Progenitor cell of endocrine pancreas (in vitro differentiated cells): Measurements from ENCODE around the gene NID2. TPM values are rescaled to one million over a fixed set of nuclear protein-coding genes. Genes with fewer than 3 reads are reported as not detected.

Source experiments
- DNase-seq: peaks from one replicate; pipeline ENCODE4 v3.0.0; 2021; ENCODE audit warnings: low spot score; ENCODE audit not compliant: unreplicated experiment
- H3K27ac Mint-ChIP-seq: 2 replicates; pipeline ENCODE4 v1.8.0; 2021; ENCODE audit warnings: mild to moderate bottlenecking, moderate library complexity, mixed read lengths
- H3K27me3 Mint-ChIP-seq: 2 replicates; pipeline ENCODE4 v1.8.0; 2021; ENCODE audit warnings: mixed read lengths
- H3K36me3 Mint-ChIP-seq: 2 replicates; pipeline ENCODE4 v1.8.0; 2022; ENCODE audit warnings: mixed read lengths; ENCODE audit not compliant: insufficient read depth
- H3K4me1 Mint-ChIP-seq: 2 replicates; pipeline ENCODE4 v1.8.0; 2021; ENCODE audit warnings: low read depth, mixed read lengths
- H3K4me3 Mint-ChIP-seq: 2 replicates; pipeline ENCODE4 v1.8.0; 2021; ENCODE audit warnings: low read depth, mild to moderate bottlenecking, moderate library complexity, mixed read lengths
- H3K9me3 Mint-ChIP-seq: 2 replicates; pipeline ENCODE4 v1.8.0; 2021; ENCODE audit warnings: low read depth, mixed read lengths
- total RNA-seq: library from RNA; stranded (reverse); gene quantifications from 2 replicates; pipeline ENCODE4 v1.2.1, GENCODE V29; 2021
- TF ChIP-seq, protein P1 (sequence below): fragments of 200-600 bp; sonication (generic); IDR thresholded peaks from one replicate; pipeline ENCODE4 v1.5.0; 2021; ENCODE audit warnings: antibody characterized with exemption, mild to moderate bottlenecking; ENCODE audit not compliant: unreplicated experiment

Gene NID2
- total RNA-seq, 1 donor from 2014 or later, result 2.1 TPM

DNA sequence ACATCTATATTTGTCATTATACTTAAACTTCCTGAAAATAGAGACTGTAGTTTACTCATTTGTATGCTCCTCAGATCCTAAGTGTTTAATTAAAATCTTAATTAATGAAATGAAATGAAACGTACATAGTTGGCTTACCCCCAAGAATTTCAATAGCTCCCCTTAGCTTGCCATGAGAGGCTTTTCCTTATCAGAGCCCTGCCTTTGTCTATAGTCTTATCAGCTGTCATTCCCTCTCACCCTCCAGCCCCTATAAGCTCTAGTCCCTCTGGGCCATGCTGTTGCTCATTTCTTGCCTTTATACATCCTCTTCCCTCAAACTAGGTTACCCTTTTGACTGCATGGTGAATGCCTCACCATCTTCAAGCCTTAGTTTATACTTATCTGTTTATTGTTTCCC lies 80.6 kb downstream of the NID2 start:
- TF ChIP-seq, protein P1, sequence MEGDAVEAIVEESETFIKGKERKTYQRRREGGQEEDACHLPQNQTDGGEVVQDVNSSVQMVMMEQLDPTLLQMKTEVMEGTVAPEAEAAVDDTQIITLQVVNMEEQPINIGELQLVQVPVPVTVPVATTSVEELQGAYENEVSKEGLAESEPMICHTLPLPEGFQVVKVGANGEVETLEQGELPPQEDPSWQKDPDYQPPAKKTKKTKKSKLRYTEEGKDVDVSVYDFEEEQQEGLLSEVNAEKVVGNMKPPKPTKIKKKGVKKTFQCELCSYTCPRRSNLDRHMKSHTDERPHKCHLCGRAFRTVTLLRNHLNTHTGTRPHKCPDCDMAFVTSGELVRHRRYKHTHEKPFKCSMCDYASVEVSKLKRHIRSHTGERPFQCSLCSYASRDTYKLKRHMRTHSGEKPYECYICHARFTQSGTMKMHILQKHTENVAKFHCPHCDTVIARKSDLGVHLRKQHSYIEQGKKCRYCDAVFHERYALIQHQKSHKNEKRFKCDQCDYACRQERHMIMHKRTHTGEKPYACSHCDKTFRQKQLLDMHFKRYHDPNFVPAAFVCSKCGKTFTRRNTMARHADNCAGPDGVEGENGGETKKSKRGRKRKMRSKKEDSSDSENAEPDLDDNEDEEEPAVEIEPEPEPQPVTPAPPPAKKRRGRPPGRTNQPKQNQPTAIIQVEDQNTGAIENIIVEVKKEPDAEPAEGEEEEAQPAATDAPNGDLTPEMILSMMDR, result no peak
- H3K4me1 Mint-ChIP-seq, result peaks cover 12% of the 10 kb centered on the region
- peak overlapping the region; percentile 90 for H3K4me3 Mint-ChIP-seq
- no peaks in the 10 kb centered on the region for H3K9me3 Mint-ChIP-seq
- DNase-seq, result no peak
- no peaks in the 10 kb centered on the region for H3K36me3 Mint-ChIP-seq
- peak overlapping the region; percentile 88 for H3K27ac Mint-ChIP-seq
- peaks cover 4% of the 10 kb centered on the region for H3K27me3 Mint-ChIP-seq

- Mint-ChIP-seq H3K36me3 (no peaks in the 10 kb centered on the region), H3K4me3 (no peak overlapping the region), H3K4me1 (no peaks in the 10 kb centered on the region), H3K27ac (no peak overlapping the region), H3K27me3 (peaks cover 41% of the 10 kb centered on the region), H3K9me3 (no peaks in the 10 kb centered on the region)
- DNase-seq, result no peak
- TF ChIP-seq, protein P1, result no peak
Observed at GRCh38 chr14:51981218-51981854, 87.5 kb downstream of the NID2 start.

DNA sequence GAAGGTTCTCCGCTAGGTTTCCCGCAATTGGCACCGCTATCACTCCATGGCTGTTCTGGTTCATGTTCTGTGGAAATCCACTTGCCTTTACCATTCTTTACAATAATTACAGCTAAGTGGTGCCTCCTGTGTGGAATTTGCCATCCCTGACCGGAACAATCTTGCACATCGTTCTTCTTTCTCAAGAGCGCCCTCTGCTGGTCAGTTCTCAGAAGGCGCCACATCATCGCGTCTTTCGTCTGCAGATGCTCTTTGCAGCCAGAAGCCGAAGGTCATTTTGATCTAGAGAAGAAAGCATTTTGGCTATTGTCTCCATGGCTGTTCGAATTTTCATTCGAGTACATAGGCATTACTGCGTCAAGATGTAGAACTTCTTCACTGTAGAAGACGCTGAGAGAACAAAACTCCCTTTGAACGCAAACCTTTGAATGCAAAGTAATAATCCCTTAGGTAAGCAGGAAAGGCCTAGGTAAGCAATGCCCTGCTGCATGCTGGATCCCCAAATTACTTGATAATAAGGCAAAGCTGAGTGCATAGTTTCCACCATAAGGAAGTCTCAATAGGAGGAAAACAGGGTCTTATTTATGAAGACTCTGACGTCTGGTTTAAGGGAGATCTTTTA lies 89.7 kb downstream of the NID2 start:
- DNase-seq, result peak; percentile 75
- peaks cover 37% of the 10 kb centered on the region for H3K27me3 Mint-ChIP-seq
- no peaks in the 10 kb centered on the region for H3K36me3 Mint-ChIP-seq
- H3K27ac Mint-ChIP-seq, result no peak overlapping the region
- H3K4me1 Mint-ChIP-seq, result no peaks in the 10 kb centered on the region
- H3K4me3 Mint-ChIP-seq, result no peak overlapping the region
- H3K9me3 Mint-ChIP-seq, result no peaks in the 10 kb centered on the region
- TF ChIP-seq, protein P1, result peak; percentile 95

GRCh38 chr14:51978681-51979085 lies 90.2 kb downstream of the NID2 start:
- no peak for DNase-seq
- no peaks in the 10 kb centered on the region for H3K4me1 Mint-ChIP-seq
- no peaks in the 10 kb centered on the region for H3K9me3 Mint-ChIP-seq
- H3K4me3 Mint-ChIP-seq, result no peak overlapping the region
- H3K36me3 Mint-ChIP-seq, result no peaks in the 10 kb centered on the region
- H3K27ac Mint-ChIP-seq, result no peak overlapping the region
- peaks cover 37% of the 10 kb centered on the region for H3K27me3 Mint-ChIP-seq
- TF ChIP-seq, protein P1, result no peak

DNA sequence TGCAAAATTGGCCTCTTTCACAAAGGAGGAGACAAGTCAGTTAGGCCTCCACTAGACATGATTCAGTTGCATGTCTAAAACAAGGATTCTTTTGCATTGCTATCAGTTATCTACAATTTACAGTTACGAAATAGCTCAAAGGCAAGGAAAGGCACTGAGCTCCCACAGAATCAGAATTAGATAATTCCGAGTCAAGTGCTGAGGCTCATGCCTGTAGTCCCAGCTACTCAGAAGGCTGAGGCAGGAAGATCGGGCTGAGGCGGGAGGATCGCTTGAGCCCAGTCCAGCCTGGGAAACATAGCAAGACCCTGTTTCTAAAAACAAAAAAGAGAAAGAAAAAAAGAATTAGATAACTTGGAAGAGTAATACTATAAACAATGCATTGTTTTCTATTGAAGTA lies 91.8 kb downstream of the NID2 start:
- Mint-ChIP-seq H3K4me3 (no peak overlapping the region), H3K9me3 (no peaks in the 10 kb centered on the region), H3K27me3 (peaks cover 34% of the 10 kb centered on the region), H3K36me3 (no peaks in the 10 kb centered on the region), H3K4me1 (no peaks in the 10 kb centered on the region), H3K27ac (no peak overlapping the region)
- no peak for DNase-seq
- TF ChIP-seq, protein P1, result no peak
